Esophagus squamous epithelium (tissue), 4 donors: Measurements from ENCODE around the gene RPA3.

Source experiments
- POLR2A ChIP-seq, 4 donors: fragments of 450-650 bp; IDR thresholded peaks; one replicate each; pipeline ENCODE4 v1.6.1; 2017; ENCODE audit warnings: antibody characterized with exemption in 4 of 4, mild to moderate bottlenecking in 4 of 4, moderate library complexity in 3 of 4
- TF ChIP-seq, protein P1 (sequence below), 6 experiments: fragments of 450-650 bp in 4 of 6; fragments of 200-600 bp in 2 of 6; sonication (generic) in 2 of 6; IDR thresholded peaks; one replicate each; pipeline ENCODE4 v1.5.1; 2016 to 2019; ENCODE audit warnings: antibody characterized with exemption in 6 of 6, mild to moderate bottlenecking in 4 of 6, moderate library complexity in 4 of 6

GRCh38 chr7:7707246-7707645 is 11.2 kb downstream of the RPA3 start:
- TF ChIP-seq, protein P1, sequence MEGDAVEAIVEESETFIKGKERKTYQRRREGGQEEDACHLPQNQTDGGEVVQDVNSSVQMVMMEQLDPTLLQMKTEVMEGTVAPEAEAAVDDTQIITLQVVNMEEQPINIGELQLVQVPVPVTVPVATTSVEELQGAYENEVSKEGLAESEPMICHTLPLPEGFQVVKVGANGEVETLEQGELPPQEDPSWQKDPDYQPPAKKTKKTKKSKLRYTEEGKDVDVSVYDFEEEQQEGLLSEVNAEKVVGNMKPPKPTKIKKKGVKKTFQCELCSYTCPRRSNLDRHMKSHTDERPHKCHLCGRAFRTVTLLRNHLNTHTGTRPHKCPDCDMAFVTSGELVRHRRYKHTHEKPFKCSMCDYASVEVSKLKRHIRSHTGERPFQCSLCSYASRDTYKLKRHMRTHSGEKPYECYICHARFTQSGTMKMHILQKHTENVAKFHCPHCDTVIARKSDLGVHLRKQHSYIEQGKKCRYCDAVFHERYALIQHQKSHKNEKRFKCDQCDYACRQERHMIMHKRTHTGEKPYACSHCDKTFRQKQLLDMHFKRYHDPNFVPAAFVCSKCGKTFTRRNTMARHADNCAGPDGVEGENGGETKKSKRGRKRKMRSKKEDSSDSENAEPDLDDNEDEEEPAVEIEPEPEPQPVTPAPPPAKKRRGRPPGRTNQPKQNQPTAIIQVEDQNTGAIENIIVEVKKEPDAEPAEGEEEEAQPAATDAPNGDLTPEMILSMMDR (IDR thresholded peaks at IDR 0.05) = no peak
- no peak for TF ChIP-seq POLR2A (IDR thresholded peaks at IDR 0.05)
